Mesangial cell (primary cell): ENCODE data around the gene TMPRSS9. TPM values are rescaled to one million over a fixed set of nuclear protein-coding genes. Genes with fewer than 3 reads are reported as not detected.

Experiments used
- total RNA-seq: library from RNA; depleted of rRNA; stranded (reverse); fragments of >200 nt; gene quantifications from 2 replicates; pipeline ENCODE4 v1.2.3, GENCODE V29; 2015

Gene TMPRSS9
- total RNA-seq: not detected in 2 replicates

GRCh38 chr19:2359992-2360685, at the start of gene TMPRSS9:
TSS of gene TMPRSS9 (plus strand) at chr19:2360265. CDS start at chr19:2389786, 29,521 bp downstream.

DNA sequence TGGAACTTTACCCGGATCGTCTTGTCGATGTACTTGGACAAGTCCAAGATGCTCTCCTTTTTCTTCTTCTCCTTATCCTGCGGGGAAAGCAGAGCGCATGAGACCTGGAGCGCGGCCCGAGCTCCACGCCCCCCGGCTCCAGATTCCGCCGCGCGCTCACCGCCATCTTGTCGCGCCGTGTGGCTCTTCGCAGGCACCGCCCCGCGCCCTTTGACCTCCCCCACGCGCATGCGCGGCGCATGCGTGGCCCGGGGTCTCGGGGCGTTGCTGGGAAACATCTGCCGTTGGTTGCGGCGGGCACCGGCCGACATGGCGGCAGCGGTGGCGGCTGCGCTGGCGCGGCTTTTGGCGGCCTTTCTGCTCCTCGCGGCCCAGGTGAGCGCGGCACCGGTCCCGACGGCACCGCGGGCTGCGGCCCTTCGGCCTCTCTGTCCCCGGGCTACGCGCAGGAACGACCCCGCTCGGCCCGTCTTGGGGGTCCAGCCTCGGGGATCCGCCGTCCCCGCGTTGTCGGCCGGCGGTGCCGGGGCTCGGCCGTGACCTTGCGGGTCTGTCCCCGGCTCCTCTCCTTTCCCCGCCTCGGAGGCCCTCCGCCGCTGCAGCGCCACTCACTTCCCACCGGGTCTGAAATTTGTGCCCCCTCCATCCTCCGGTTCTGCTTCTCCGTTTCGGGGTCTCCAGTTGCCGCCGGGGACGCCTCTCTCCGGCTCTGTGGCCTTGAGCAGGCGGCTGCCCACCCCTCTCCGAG, 31.5 kb upstream of the TMPRSS9 start, which contains the start of the genes LSM7 and SPPL2B:
Gene LSM7 (minus strand): TSS at position 186 of the 748 bp plus-strand sequence. CDS start 20 bp downstream, at position 166.
Gene SPPL2B (plus strand): TSS at position 284 of the 748 bp plus-strand sequence. CDS start 26 bp downstream, at position 310.

GRCh38 chr19:2427429-2428320, 67.6 kb downstream of the TMPRSS9 start, which contains the start of gene TIMM13:
TSS of gene TIMM13 (minus strand) at chr19:2427586. CDS start at chr19:2427533, 53 bp downstream.

Other genes with a start within 250 kb of the TMPRSS9 start
- gene AP3D1, start 208.7 kb upstream of the TMPRSS9 start, total RNA-seq: 120 and 148 TPM in 2 replicates
- gene DOT1L, start 196.3 kb upstream of the TMPRSS9 start, total RNA-seq: 19.1 and 23.3 TPM in 2 replicates
- 94.7 and 152 TPM in 2 replicates for gene PLEKHJ1, start 123.9 kb upstream of the TMPRSS9 start, total RNA-seq
- gene SF3A2, start 123.4 kb upstream of the TMPRSS9 start, total RNA-seq: 83.1 and 84.6 TPM in 2 replicates
- gene AMH, start 110.9 kb upstream of the TMPRSS9 start, total RNA-seq: 0.16 and 1.8 TPM in 2 replicates
- gene JSRP1, start 103.8 kb upstream of the TMPRSS9 start, total RNA-seq: 0.13 and 0.16 TPM in 2 replicates
- gene PEAK3, start 78.1 kb upstream of the TMPRSS9 start, total RNA-seq: not detected in 2 replicates
- not detected in 2 replicates for gene LINGO3, start 52.1 kb upstream of the TMPRSS9 start, total RNA-seq
- gene LSM7, start 31.7 kb upstream of the TMPRSS9 start, total RNA-seq: 189 and 329 TPM in 2 replicates
- gene SPPL2B, start 31.6 kb upstream of the TMPRSS9 start, total RNA-seq: 30.1 and 64.8 TPM in 2 replicates
- 75.7 and 95.5 TPM in 2 replicates for gene TIMM13, start 67.3 kb downstream of the TMPRSS9 start, total RNA-seq
- gene LMNB2, start 96.7 kb downstream of the TMPRSS9 start, total RNA-seq: 51.6 and 184 TPM in 2 replicates
- 61.1 and 83.2 TPM in 2 replicates for gene GADD45B, start 115.9 kb downstream of the TMPRSS9 start, total RNA-seq